ENCODE data around the gene IFIT5. TPM values are rescaled to one million over a fixed set of nuclear protein-coding genes. Genes with fewer than 3 reads are reported as not detected.
"Not testable (repeated sequence)": the region's sequence is repeated elsewhere in the genome, so short reads cannot be mapped to it uniquely, and the experiment has no call there.

IFIT5 gene
- 10 to 100 TPM; 13.4 to 24.8 (median 17.1) TPM for polyA plus RNA-seq (ENCODE audit: insufficient read length in 4 of 4)

- DNase-seq (ENCODE audit: low read depth in 4 of 4, low spot score in 3 of 4), result peak; percentile 69 to 80 (median 77)
Measured at GRCh38 chr10:89414146-89414878, at the start of gene IFIT5. Gene IFIT5 (plus strand): TSS chr10:89414568. CDS start chr10:89414799, 231 bp downstream.

- no peak for DNase-seq (ENCODE audit: low read depth in 4 of 4, low spot score in 3 of 4)
Measured at GRCh38 chr10:89367529-89367928, 46.8 kb upstream of the IFIT5 start.

GRCh38 chr10:89368129-89368528 is 46.2 kb upstream of the IFIT5 start:
- no peak for DNase-seq (ENCODE audit: low read depth in 4 of 4, low spot score in 3 of 4)

GRCh38 chr10:89369156-89370105 is 44.9 kb upstream of the IFIT5 start:
- DNase-seq (ENCODE audit: low read depth in 4 of 4, low spot score in 3 of 4), result no peak

- DNase-seq (ENCODE audit: low read depth in 4 of 4, low spot score in 3 of 4), result no peak
Measured at GRCh38 chr10:89371079-89371478, 43.3 kb upstream of the IFIT5 start.

- no peak for DNase-seq (ENCODE audit: low read depth in 4 of 4, low spot score in 3 of 4)
Measured at GRCh38 chr10:89371987-89372386, 42.4 kb upstream of the IFIT5 start.

GRCh38 chr10:89373916-89374711 is 40.3 kb upstream of the IFIT5 start:
- no peak for DNase-seq (ENCODE audit: low read depth in 4 of 4, low spot score in 3 of 4)

GRCh38 chr10:89374713-89375141 is 39.6 kb upstream of the IFIT5 start:
- no peak for DNase-seq (ENCODE audit: low read depth in 4 of 4, low spot score in 3 of 4)

GRCh38 chr10:89377705-89378637 is 36.4 kb upstream of the IFIT5 start, which contains the start of gene IFIT1B:
Gene IFIT1B (plus strand): TSS chr10:89378056. CDS start chr10:89378136, 80 bp downstream.
- DNase-seq (ENCODE audit: low read depth in 4 of 4, low spot score in 3 of 4), result no peak

- no peak for DNase-seq (ENCODE audit: low read depth in 4 of 4, low spot score in 3 of 4)
Measured at GRCh38 chr10:89379103-89379502, 35.3 kb upstream of the IFIT5 start.

- no peak for DNase-seq (ENCODE audit: low read depth in 4 of 4, low spot score in 3 of 4)
Measured at GRCh38 chr10:89382757-89383156, 31.6 kb upstream of the IFIT5 start.

GRCh38 chr10:89384474-89385340 is 29.7 kb upstream of the IFIT5 start:
- DNase-seq (ENCODE audit: low read depth in 4 of 4, low spot score in 3 of 4), result no peak

GRCh38 chr10:89388806-89389205 is 25.6 kb upstream of the IFIT5 start:
- DNase-seq (ENCODE audit: low read depth in 4 of 4, low spot score in 3 of 4), result no peak

GRCh38 chr10:89389254-89389653 is 25.1 kb upstream of the IFIT5 start:
- DNase-seq (ENCODE audit: low read depth in 4 of 4, low spot score in 3 of 4), result no peak

- DNase-seq (ENCODE audit: low read depth in 4 of 4, low spot score in 3 of 4), result no peak
Measured at GRCh38 chr10:89390476-89391225, 23.7 kb upstream of the IFIT5 start.

GRCh38 chr10:89391226-89391576 is 23.2 kb upstream of the IFIT5 start:
- not testable (repeated sequence) for DNase-seq (ENCODE audit: low read depth in 4 of 4, low spot score in 3 of 4)

GRCh38 chr10:89391907-89392756 is 22.2 kb upstream of the IFIT5 start, which contains the start of gene IFIT1:
Gene IFIT1 (plus strand): TSS chr10:89392623. CDS start chr10:89392713, 90 bp downstream.
- peak; percentile 52 to 83 (median 70) for DNase-seq (ENCODE audit: low read depth in 4 of 4, low spot score in 3 of 4)

Measured in right renal pelvis (tissue), 4 donors.